Breast epithelium (tissue), 3 donors: Measurements from ENCODE around the gene CDK5R1.

Experiments
- CTCF ChIP-seq, 3 donors: fragments of 450-650 bp; IDR thresholded peaks; one replicate each; pipeline ENCODE4 v1.5.1; 2016 to 2017; ENCODE audit warnings: antibody characterized with exemption in 3 of 3, mild to moderate bottlenecking in 3 of 3, moderate library complexity in 3 of 3
- POLR2A ChIP-seq: fragments of 450-650 bp; IDR thresholded peaks from one replicate; pipeline ENCODE4 v1.6.1; 2016; ENCODE audit warnings: antibody characterized with exemption, mild to moderate bottlenecking, moderate library complexity
- POLR2AphosphoS5 ChIP-seq, 3 donors: sonication (generic); formaldehyde crosslinking; IDR thresholded peaks; one replicate each; pipeline ENCODE4 v1.6.1; 2017; ENCODE audit warnings: antibody characterized with exemption in 3 of 3

GRCh38 chr17:32490101-32490482 lies 3.3 kb downstream of the CDK5R1 start:
- TF ChIP-seq CTCF (IDR thresholded peaks at IDR 0.05), result no peak
- TF ChIP-seq POLR2AphosphoS5 (IDR thresholded peaks at IDR 0.05), result no peak
- TF ChIP-seq POLR2A, result no peak
